GM18502 (cell line): ENCODE data around the gene OLAH.
A peak's percentile ranks its signal among the peaks of the same experiment; 100 is the strongest.

Experiments
- ATAC-seq: cut with Tn5 transposase; IDR thresholded peaks from one replicate; pipeline ENCODE4 v1.9.1; 2021; ENCODE audit warnings: mild to moderate bottlenecking; ENCODE audit not compliant: unreplicated experiment, poor library complexity

The OLAH gene

GRCh38 chr10:15068802-15069201, 25.1 kb downstream of the OLAH start:
- no peak for ATAC-seq

DNA sequence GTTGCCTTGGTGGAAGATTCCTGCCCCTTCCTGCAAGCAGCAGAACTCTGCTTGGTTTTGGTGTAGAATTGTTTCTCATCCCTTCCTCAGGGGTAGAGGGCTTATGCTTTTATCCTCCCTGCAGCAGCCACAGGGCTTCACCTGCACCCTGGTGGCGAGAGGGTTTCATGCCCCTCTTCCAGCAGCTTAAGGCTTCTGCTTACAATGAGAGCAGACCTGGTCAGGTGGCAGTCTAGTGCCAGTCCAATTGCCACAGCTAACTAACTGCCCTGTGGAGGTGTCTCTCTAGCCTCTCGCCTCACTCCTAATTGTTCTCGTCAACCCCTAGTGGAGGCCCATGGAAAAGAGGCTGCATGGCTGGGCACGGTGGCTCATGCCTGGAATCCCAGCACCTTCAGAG, 25.5 kb downstream of the OLAH start:
- no peak for ATAC-seq

- no peak for ATAC-seq
Measured at GRCh38 chr10:15072358-15072757, 28.6 kb downstream of the OLAH start.

DNA sequence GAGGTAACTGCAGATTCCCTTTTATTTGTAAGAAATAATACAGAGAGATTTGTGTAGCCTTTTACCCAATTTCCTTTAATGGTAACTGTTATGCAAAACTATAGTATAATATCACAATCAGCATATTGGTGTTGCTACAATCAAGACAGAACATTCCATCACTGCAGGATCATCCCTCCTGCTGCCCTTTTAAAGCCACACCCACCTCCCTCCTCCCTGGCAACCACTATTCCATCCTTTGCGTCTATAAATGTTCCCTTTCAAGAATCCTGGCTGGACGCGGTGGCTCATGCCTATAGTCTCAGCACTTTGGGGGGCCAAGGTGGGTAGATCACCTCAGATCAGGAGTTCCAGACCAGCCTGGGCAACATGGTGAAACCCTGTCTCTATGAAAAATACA, 31.7 kb downstream of the OLAH start:
- no peak for ATAC-seq

GRCh38 chr10:15083674-15084501, 40.1 kb downstream of the OLAH start:
- no peak for ATAC-seq

GRCh38 chr10:15084502-15084922, 40.8 kb downstream of the OLAH start:
- ATAC-seq, result no peak

DNA sequence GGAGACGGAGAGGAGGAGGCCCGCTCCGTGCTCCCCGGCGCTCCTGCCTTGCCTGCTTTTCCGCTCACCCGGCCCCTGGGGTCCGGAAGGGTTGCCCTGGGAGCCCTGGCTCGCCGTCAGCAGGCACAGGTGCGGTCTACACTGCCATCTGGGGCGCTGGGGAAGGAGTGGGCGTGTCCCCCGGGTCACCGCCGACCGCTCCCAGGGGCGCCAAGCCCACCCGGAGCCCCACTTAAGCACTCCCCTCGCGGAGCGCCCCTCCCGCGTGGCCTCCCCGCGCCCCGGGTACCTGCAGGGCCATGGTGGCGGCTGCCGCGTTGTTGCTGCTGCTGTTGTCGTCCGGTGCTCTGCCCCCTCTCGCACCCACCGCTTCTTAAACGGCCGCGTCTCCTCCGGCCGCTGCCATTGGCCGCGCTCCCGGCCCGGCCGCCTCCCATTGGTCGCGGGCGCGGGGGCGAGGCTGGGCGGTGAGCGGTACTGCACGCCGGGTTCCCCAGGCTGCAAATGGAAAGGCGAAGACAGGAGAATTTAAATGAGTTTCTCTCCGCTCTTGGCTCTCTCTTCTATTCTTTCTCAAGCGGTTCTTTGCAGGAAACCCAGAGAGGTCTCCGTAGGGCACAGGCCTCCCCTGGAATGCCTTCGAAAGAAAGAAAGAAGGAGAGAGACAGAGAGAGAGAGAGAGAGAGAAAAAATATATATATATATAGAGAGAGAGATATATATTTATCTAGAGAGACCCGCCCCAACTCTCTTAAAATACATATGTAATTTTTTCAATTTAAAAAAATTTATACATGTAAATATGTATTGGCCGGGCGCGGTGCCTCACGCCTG, 44.9 kb downstream of the OLAH start, which contains the start of gene ACBD7:
TSS of gene ACBD7 (minus strand) at position 349 of the 834 bp plus-strand sequence. CDS start at position 301, 48 bp downstream.
- peak; percentile 100 for ATAC-seq

DNA sequence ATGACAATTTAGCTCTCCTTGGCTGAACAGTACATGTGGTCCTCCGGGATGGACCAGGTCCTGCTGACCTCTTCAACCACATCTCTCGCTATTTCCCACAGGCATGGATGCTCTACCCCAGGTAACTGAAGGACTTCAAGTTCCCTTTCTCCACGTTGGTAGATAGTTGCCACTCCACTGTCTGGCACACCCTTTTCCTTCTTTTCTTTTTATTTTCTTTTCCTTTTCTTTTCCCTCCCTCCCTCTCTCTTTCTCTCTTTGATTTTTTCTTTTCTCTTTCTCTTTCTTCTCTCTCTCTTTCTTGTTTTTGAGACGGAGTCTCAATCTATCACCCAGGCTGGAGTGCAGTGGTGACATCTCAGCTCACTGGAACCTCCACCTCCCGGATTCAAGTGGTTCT, 47.7 kb downstream of the OLAH start:
- ATAC-seq, result no peak

- ATAC-seq, result no peak
Measured at GRCh38 chr10:15092855-15093408, 49.2 kb downstream of the OLAH start.

DNA sequence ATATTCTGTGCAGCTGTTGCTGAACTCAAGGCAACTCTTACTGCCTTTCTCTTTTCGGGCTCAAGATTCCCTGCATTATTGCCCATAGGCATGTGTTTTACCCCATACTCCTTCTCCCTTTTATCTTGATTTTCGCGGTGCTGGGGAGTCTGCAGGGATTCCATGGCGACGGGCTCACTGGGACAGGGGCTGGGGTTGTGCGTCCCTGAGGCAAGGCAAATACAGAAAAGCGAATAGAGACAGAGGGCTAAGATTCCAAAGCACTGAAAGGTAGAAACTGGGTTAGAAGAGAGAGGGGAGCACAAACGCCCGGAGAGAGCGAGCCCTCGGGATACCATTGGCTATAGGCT, 52.9 kb downstream of the OLAH start:
- ATAC-seq, result peak; percentile 27

- peak; percentile 83 for ATAC-seq
Measured at GRCh38 chr10:15097011-15097812, 53.5 kb downstream of the OLAH start, which contains the start of gene RPP38. TSS of gene RPP38 (plus strand) at chr10:15097355. CDS start at chr10:15103315, 5,960 bp downstream.

DNA sequence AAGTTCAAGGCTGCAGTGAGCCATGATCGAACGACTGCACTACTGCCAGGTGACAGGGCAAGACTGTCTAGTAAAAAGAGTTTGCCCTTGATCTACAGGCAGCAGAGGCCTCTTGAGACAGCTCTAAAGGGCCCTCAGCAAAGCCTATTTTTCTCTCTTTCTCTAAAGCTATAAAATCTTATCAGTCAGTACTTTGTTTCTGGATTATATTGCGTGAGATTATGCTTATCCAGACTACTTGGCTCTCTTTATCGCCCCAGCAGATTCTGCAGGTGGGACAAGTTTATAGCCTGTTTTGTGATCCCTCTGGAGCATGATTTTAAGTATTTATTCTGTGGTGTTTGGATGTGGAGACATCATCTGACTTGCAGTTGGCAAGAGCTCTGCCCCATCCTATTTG, 56.1 kb downstream of the OLAH start:
- ATAC-seq, result no peak

- no peak for ATAC-seq
Measured at GRCh38 chr10:15103513-15103912, 59.8 kb downstream of the OLAH start.

DNA sequence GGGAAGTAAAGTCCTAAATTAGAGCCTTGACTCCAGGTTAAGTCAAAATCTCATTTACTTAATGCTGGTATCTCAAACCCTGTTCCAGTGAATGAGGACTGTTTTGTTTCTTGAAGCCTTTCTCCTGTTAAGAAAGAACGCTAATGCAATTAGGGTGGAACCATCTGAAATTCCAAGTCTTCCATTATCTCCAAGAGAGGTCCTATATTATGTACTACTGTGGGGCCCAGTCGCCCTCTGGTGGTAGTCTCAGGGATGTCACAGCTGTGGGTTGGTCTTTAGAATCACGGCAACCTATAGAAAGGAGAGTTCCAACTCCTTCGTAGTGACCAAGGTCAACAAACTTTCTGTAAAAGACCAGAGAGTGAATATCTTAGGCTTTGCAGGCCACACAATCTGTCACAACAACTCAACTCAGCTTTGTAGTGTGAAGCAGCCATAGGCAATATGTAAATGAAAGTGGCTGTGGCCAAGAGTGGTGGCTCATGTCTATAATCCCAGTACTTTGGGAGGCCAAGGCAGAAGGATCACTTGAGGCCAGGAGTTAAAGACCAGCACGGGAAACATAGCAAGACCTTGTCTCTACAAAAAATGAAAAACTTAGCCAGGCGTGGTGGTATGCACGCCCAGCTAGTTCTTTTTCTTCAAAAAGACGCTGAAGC, 62.7 kb downstream of the OLAH start:
- peak; percentile 75 for ATAC-seq

DNA sequence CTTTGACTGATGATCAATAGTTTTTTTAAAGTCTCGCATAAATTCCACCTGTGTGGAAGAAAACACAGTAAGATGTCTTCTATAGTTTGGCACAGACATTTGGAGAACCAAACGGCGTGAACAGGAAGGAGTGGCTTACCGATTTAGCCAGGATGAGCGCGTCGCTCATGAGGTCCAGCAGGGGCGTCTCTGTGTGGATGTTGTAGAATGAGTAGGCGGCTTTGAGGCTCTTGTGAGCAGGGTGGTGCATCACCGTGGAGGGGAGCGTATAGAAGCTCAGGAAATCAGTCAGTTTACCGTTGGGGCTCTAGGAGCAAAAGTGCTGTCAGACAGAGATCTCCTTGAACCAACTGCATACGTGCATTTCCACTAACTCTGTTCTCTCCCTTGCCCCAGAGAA, 68.9 kb downstream of the OLAH start:
- no peak for ATAC-seq

DNA sequence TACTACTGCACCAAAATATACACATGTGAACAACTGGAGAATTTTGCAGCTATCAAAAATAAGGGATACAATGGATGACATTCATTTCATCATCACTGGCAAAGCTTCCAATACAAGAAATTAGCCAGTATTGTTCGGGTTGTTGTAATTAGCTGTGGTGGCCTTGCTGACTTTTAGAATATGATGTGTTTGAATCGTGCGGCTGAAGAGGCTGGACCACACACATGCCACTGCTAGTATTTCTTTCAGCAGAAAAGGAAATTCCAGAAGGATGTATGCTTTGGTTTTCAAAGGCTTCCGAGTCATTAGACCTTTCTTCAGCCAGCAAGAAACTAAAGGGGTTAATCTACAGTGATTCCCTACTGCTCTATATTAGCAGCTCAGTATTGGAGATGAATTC, 70.0 kb downstream of the OLAH start:
- ATAC-seq, result no peak

- no peak for ATAC-seq
Measured at GRCh38 chr10:15116225-15116624, 72.5 kb downstream of the OLAH start.

- ATAC-seq, result no peak
Measured at GRCh38 chr10:15118615-15119014, 74.9 kb downstream of the OLAH start.

DNA sequence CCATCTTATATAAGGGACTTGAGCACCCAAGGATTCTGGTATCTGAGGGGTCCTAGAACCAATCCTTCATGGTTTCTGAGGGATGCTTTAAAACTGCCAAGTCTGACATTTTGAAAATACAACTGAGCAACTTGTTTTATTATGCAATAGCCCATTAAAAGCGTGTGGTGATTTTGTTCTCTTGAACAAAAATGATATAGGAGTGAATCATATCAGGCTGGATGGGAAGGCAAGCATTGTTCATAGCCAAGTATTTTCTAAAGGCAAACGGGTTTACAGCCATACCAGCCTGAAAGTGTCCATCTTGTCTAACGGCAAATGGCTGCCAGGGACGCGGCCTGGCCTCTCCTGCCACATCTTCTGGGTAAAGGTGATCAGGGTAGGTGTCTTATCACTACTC, 76.8 kb downstream of the OLAH start:
- ATAC-seq, result no peak

- ATAC-seq, result no peak
Measured at GRCh38 chr10:15121707-15122106, 78.0 kb downstream of the OLAH start.
